ENCODE results near the gene SYCN. TPM values are rescaled to one million over a fixed set of nuclear protein-coding genes. Genes with fewer than 3 reads are reported as not detected.

Gene SYCN
- total and polyA plus RNA-seq, 2 of the 8 experiments (the other 6 are each of a cell fraction or from before 2014, with no cell fraction given), result not detected

DNA sequence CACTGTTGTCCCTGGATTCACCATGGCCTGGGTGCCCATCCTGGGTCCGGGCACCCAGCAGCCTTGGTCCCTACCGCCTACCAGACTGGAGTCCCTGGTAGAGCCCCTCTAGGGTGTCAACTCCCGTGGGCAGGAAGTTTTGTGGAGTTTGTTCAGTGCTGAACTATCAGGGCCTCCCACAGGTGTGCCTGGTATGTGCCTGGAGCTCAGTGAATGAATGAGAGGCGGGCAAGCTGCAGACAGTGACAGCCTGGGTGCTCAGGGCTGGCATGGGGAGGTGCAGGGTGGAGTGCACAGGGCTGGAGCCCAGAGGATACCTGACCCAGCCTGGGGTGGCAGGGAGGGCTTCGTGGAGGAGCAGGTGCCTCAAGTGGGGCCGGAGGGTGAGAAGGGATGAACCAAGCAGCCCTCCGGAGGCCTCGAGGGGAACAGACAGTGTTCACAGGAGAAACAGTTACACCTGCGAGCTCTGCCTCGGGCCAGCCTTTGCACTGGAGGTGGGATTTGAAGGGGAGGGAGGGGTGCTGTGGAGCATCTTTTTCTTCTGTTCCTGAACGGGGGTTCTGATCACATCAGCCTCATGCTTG, 48.9 kb downstream of the SYCN start:
- Histone ChIP-seq H3K23me2 (ENCODE audit: low read depth, low read length) (peaks cover 3% of the 10 kb centered on the region; the same call in 1 of the 2 replicates), H3K4me3 (ENCODE audit: extremely low read depth in 1 of 4, insufficient read depth in 2 of 4, low read depth in 3 of 4, low read length in 4 of 4) (no peak overlapping the region), H2BK12ac (ENCODE audit: low read depth, low read length) (peak overlapping the region; percentile 68; the same call in 1 of the 2 replicates), H2AK5ac (ENCODE audit: low read depth, low read length) (peak overlapping the region; percentile 70; the same call in 1 of the 2 replicates), H3K79me2 (ENCODE audit: control insufficient read depth in 1 of 2, insufficient read depth in 2 of 2, low read length in 2 of 2) (peaks cover 0 to 54% of the 10 kb centered on the region in 2 experiments; a peak in 2 of 4 replicates), H3K27me3 (replicated peaks in 1 of 4; ENCODE audit: control insufficient read depth in 3 of 4, extremely low read depth in 1 of 4, insufficient read depth in 3 of 4, low read length in 3 of 4) (peaks cover 0 to 1% (median 0%) of the 10 kb centered on the region in 4 experiments; a peak in 1 of 7 replicates), H2BK120ac (replicated peaks; ENCODE audit: low read depth, low read length) (no peak overlapping the region), H3K4me1 (replicated peaks in 1 of 4; ENCODE audit: control insufficient read depth in 3 of 4, insufficient read depth in 4 of 4, low read length in 3 of 4) (peaks cover 4 to 42% (median 21%) of the 10 kb centered on the region in 4 experiments), H2BK5ac (ENCODE audit: low read depth, low read length) (no peak overlapping the region; the same call in 1 of the 2 replicates), H3K9me3 (ENCODE audit: insufficient read depth in 2 of 2, low read depth in 1 of 2, low read length in 1 of 2) (no peaks in the 10 kb centered on the region), H3K79me1 (ENCODE audit: low read depth, low read length) (peaks cover 30% of the 10 kb centered on the region), H4K91ac (replicated peaks; ENCODE audit: insufficient read length, low read length) (no peak overlapping the region), H3K27ac (ENCODE audit: low read depth, low read length) (no peak overlapping the region), H3K18ac (ENCODE audit: extremely low read depth, low read length) (peak overlapping the region; percentile 90; the same call in 1 of the 2 replicates), H2BK15ac (ENCODE audit: low read length) (0 out of 2 replicates have a peak overlapping the region, but pooled peaks have one; percentile 72), H3K36me3 (ENCODE audit: control insufficient read depth in 2 of 4, insufficient read depth in 4 of 4, low read length in 3 of 4) (no peaks in the 10 kb centered on the region; a peak in 2 of 8 replicates), H4K8ac (ENCODE audit: extremely low read depth, insufficient read depth, low read length) (no peak overlapping the region), H3K4ac (replicated peaks; ENCODE audit: insufficient read length, low read depth, low read length) (no peak overlapping the region), H4K5ac (ENCODE audit: insufficient read length, low read depth, low read length) (no peak overlapping the region), H3K56ac (replicated peaks; ENCODE audit: insufficient read length, low read depth, low read length) (no peak overlapping the region), H2BK20ac (ENCODE audit: low read length) (0 out of 2 replicates have a peak overlapping the region, but pooled peaks have one; percentile 32), H3K4me2 (ENCODE audit: insufficient read depth in 1 of 2, low read depth in 2 of 2, low read length in 2 of 2) (peak overlapping the region in 1 of 2 experiments; percentile 3; a peak in 1 of 4 replicates), H3K14ac (ENCODE audit: insufficient read length) (no peak overlapping the region), H4K20me1 (replicated peaks in 1 of 2; ENCODE audit: control insufficient read depth in 1 of 2, insufficient read depth in 2 of 2, low read length in 2 of 2) (peaks cover 17 to 31% of the 10 kb centered on the region in 2 experiments), H3K9ac (replicated peaks in 1 of 4; ENCODE audit: extremely low read depth in 1 of 4, low read depth in 3 of 4, low read length in 3 of 4) (no peak overlapping the region), H3K23ac (ENCODE audit: insufficient read length) (no peak overlapping the region), H2AFZ (ENCODE audit: low read length) (no peak overlapping the region)
- no peak for FAIRE-seq
- WGBS, 2 experiments (ENCODE audit: extremely low coverage in 1 of 2, insufficient coverage in 1 of 2, insufficient read length in 1 of 2, insufficient replicate concordance in 2 of 2, low coverage in 1 of 2, low lambda C conversion rate in 2 of 2, missing lambda C conversion rate in 1 of 2), result 82% methylated on average over 10 of the region's 11 CpGs; no CpG with 5 or more reads in 1 of the 2 experiments
- ChIA-PET CTCF (ENCODE audit: partially characterized antibody) (interaction anchor here (0.6 to 5.8 kb wide), 12 partner anchors 9 to 168 kb away, joined by 3 to 27 read pairs (median 5); no protein-coding TSS in a partner anchor), POLR2A (ENCODE audit: partially characterized antibody) (interaction anchor here (1.3 to 1.4 kb wide), 2 partner anchors 19 to 26 kb away, joined by 3 to 4 read pairs; no protein-coding TSS in a partner anchor)
- no peak for DNase-seq (ENCODE audit: low read depth in 1 of 2, low spot score in 2 of 2)
- TF ChIP-seq MAX (IDR thresholded peaks at IDR 0.05), result 0 out of 2 replicates have a peak, but pooled peaks have one; percentile 13
- no peak for TF ChIP-seq SP2 (IDR thresholded peaks at IDR 0.05; ENCODE audit: low read length)
- TF ChIP-seq CTCF (IDR thresholded peaks at IDR 0.05; ENCODE audit: control extremely low read depth in 1 of 3, insufficient read depth in 1 of 3, low read depth in 1 of 3, low read length in 3 of 3), result peak in 1 of 3 experiments; percentile 12; a peak in 1 of 4 replicates
- no peak for TF ChIP-seq POU5F1 (IDR thresholded peaks at IDR 0.05; ENCODE audit: low read depth, low read length)
- no peak for TF ChIP-seq NANOG (IDR thresholded peaks at IDR 0.05; ENCODE audit: insufficient read depth, low read depth, low read length, poor library complexity, severe bottlenecking)
- TF ChIP-seq POLR2AphosphoS5 (IDR thresholded peaks at IDR 0.05; ENCODE audit: low read depth, low read length), result no peak
- peak in 1 of 2 experiments; percentile 36; a peak in 1 of 4 replicates for TF ChIP-seq RAD21 (IDR thresholded peaks at IDR 0.05 in 1 of 2, conservative IDR thresholded peaks at IDR 0.05 in 1 of 2; ENCODE audit: low read depth in 2 of 2, low read length in 2 of 2)
- TF ChIP-seq SUZ12 (IDR thresholded peaks at IDR 0.05; ENCODE audit: low read length), result no peak

All from H1 (cell line).